ENCODE measurements around the gene ARSG. TPM values are rescaled to one million over a fixed set of nuclear protein-coding genes. Genes with fewer than 3 reads are reported as not detected.
A peak's percentile ranks its signal among the peaks of the same experiment; 100 is the strongest.

Gene ARSG
- total and polyA plus RNA-seq, 9 of the 15 experiments (the other 6 are each of a cell fraction or from before 2014, with no cell fraction given): 1.0 to 5.6 (median 1.8) TPM

- Histone ChIP-seq H3K9me1 (ENCODE audit: control insufficient read depth, insufficient read depth, low read length) (no peaks in the 10 kb centered on the region), H3K9ac (ENCODE audit: insufficient read depth in 1 of 2, low read depth in 2 of 2, low read length in 2 of 2) (peak overlapping the region; percentile 80 to 91), H3K4me2 (ENCODE audit: insufficient read depth, low read length) (peak overlapping the region; percentile 90), H4K20me1 (replicated peaks; ENCODE audit: control insufficient read depth, insufficient read depth, low read length) (no peaks in the 10 kb centered on the region), H3K9me3 (replicated peaks; ENCODE audit: control insufficient read depth, insufficient read depth, low read depth, low read length) (no peaks in the 10 kb centered on the region), H3K27me3 (ENCODE audit: control insufficient read depth in 2 of 2, insufficient read depth in 2 of 2, low read length in 2 of 2) (no peaks in the 10 kb centered on the region), H3K36me3 (ENCODE audit: control insufficient read depth, insufficient read depth, low read length) (peaks cover 5% of the 10 kb centered on the region; the same call in 1 of the 3 replicates), H3K27ac (ENCODE audit: extremely low read depth, low read depth, low read length) (peak overlapping the region; percentile 42; the same call in 2 of the 3 replicates), H3K4me3 (peak overlapping the region; percentile 77), H3K4me1 (replicated peaks in 1 of 2; ENCODE audit: control insufficient read depth in 2 of 2, insufficient read depth in 2 of 2, low read length in 2 of 2) (peaks cover 8 to 26% of the 10 kb centered on the region in 2 experiments; a peak in 3 of 5 replicates), H3K79me2 (ENCODE audit: control insufficient read depth, insufficient read depth, low read length) (peaks cover 11% of the 10 kb centered on the region; the same call in 2 of the 3 replicates), H2AFZ (ENCODE audit: low read depth, low read length) (peak overlapping the region; percentile 90)
- FAIRE-seq (peak; percentile 73), ATAC-seq (peak; percentile 30), DNase-seq (ENCODE audit: extremely low read depth in 1 of 4, low spot score in 3 of 4) (peak in 1 of 4 experiments; percentile 41)
- in situ Hi-C loops (cut with MboI) (no loop called here), intact Hi-C loops (cut with micrococcal nuclease) (loop anchor here (5.0 to 10.0 kb wide), 2 partner anchors 36 to 74 kb away; no protein-coding TSS in a partner anchor)
- whole genome bisulfite sequencing (ENCODE audit: insufficient coverage, low coverage, missing lambda C conversion rate): 4% methylated on average over 15 of the region's 19 CpGs
- TSS peak; percentile 80 for BruUV-seq (replicated peaks)
- POLR2A ChIA-PET: interaction anchor here (0.6 to 1.6 kb wide), 7 partner anchors 26 to 215 kb away, joined by 3 to 6 read pairs (median 4); no protein-coding TSS in a partner anchor
- CTCF ChIA-PET (ENCODE audit: low intra/inter-chr PET ratio): no interaction called here
- TF ChIP-seq FOXA1 (IDR thresholded peaks at IDR 0.05; ENCODE audit: borderline replicate concordance) (no peak), SREBF1 (IDR thresholded peaks at IDR 0.05; ENCODE audit: borderline replicate concordance, low read depth, low read length) (no peak), FOXJ3 (CRISPR knock-in tag; IDR thresholded peaks at IDR 0.05) (no peak), ZBTB11 (CRISPR knock-in tag; IDR thresholded peaks at IDR 0.05) (peak in 1 of 3 experiments; percentile 18; a peak in 1 of 6 replicates), SMARCB1 (IDR thresholded peaks at IDR 0.05; ENCODE audit: insufficient read length, low read depth) (no peak), ZNF695 (CRISPR knock-in tag; IDR thresholded peaks at IDR 0.05) (no peak), MAFK (IDR thresholded peaks at IDR 0.05; ENCODE audit: low read length) (no peak), TAF15 (IDR thresholded peaks at IDR 0.05; ENCODE audit: low read depth, low read length) (no peak), KAT8 (IDR thresholded peaks at IDR 0.05; ENCODE audit: low read depth) (no peak), RBM15 (IDR thresholded peaks at IDR 0.05; ENCODE audit: insufficient read depth, low read length) (no peak), SAFB2 (IDR thresholded peaks at IDR 0.05; ENCODE audit: borderline replicate concordance, low read depth, low read length, severe bottlenecking) (no peak), CCNT2 (IDR thresholded peaks at IDR 0.05; ENCODE audit: borderline replicate concordance, extremely low read depth, insufficient read length, low read depth, low read length) (peak; percentile 6), SRSF7 (optimal IDR thresholded peaks at IDR 0.05; ENCODE audit: low read depth, low read length) (no peak), ZHX1 (conservative IDR thresholded peaks at IDR 0.05; ENCODE audit: low read length) (no peak), ZBED1 (IDR thresholded peaks at IDR 0.05) (no peak), RBM22 (IDR thresholded peaks at IDR 0.05; ENCODE audit: low read depth, low read length, poor library complexity, severe bottlenecking) (no peak)
Observed at GRCh38 chr17:68248199-68248825, 43.0 kb upstream of the ARSG start.
